Stimulated activated CD8-positive, alpha-beta memory T cell treated with anti-CD3 and anti-CD28 coated beads, Interleukin-12 subunit alpha, Interleukin-12 subunit beta, amount 100 ng/mL, for 24 hours (primary cell): ENCODE results near the gene NEU2.

ENCODE experiments used
- DNase-seq: peaks from one replicate; pipeline ENCODE4 v3.0.0-alpha.2; 2020; ENCODE audit errors: extremely low read depth

NEU2 gene

DNA sequence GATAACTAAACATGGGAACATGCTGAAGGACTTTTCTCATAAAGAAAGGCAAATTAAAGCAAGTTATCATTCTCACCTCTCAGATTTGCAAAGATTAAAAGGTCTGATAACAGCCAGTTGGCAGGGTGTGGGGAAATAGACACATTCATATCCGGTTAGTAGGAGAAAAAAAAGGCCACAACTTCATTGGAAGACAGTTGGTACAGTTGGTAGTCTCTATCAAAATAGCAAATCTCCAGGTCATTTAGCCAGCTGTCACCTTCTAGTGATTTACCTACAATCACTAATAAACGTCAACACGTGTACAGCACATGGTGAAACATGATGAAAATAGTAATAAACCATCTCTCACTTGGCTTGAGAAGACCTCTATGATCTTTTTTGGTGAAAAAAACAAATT is 44.3 kb downstream of the NEU2 start:
- no peak for DNase-seq

DNA sequence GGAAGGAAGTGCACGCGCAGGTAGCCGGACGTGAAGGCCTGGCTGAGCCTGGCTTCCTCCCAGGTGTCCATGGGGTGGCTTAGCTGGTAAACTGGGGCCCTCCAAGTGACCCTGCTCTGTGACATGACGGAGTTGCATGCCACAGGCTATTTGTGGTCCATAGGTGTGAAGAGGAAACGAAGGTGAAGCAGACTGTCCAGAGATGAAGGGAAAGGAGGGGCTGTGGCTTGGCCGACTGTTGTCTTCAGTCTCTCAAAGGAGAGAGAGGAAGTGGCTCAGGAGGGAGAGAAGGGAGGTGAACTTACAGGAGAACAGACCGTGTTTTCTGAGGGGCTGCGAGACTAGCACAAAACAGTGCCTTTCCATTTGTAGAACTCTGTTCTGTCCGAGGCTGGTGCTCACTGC is 47.0 kb downstream of the NEU2 start:
- DNase-seq = no peak

DNA sequence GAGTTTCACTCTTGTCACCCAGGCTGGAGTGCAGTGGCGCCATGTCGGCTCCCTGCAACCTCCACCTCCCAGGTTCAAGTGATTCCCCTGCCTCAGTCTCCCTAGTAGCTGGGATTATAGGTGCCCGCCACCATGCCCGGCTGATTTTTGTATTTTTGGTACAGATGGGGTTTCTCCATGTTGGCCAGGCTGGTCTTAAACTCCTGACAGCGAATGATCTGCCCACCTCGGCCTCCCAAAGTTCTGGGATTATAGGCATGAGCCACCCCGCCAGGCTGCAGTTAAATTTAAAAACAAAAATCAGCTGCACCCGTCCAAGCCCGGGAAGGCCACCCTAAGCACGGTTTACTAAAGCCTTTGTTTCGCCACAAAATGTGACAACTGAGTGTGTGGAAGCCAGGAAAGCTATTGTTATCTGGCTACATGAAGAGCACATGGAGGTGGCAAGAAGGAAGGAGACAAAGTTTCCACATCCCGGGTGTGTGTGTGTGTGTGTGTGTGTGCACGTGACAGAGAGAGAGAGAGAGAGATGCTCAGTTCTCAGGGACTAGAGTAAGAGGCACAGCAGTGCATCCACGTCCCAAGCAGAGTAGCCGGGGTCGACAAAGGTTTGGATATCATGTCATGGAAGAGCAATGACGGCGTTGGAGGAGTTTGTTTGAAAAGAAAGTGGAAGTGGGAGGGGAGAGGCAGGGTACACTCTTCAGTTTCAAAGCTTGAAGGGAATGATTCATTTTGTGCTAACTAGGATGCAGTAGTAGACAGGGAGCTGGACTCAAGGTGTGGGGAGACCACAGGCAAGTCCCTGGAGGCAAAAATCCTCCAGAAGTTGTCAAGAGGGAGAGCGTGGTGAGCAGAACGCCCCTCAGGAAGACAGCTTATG is 47.7 kb downstream of the NEU2 start:
- no peak for DNase-seq

DNA sequence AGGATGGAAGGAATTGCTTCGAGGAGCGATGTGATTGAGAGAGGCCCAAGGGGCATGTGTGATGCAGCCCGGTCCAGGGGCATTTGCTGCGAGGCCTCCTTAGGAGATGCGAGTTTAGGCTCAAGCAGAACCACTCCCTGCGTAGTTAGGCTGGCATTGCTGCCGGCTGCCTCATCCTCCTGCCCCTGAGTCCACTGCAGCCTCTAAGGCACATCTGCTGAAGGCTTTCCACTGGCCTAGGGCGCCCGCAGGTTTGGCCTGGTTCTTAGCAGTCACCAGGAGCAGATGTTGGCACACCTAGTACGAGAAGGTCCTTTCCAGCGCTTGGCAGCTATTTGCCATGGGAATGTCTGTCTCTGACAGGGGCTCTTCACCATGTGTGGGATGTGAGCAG is 48.4 kb downstream of the NEU2 start:
- DNase-seq = no peak

DNA sequence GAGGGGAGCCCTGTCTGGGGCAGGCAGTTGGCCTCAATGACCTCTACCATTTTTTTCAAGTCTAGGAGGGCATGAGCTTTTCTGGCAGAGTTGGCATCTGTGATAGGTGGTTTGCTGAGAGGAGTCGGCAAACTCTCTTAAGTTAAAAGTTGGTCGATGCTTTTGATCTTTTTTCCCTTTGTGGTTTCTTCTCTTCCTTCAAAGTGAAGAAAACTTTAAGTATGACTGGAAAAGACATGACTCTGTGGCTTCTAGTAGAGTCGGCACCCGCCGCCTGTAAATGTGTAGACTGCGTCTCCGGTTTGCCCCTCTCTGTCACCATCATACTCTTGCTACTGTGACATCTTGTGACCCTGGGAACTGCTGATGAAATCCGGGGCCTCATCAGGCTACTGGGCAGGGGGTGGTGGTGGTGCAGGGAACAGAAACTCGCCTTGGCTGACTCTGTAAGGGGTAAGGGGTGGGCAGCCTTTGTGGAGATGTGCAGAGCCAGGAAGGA is 48.8 kb downstream of the NEU2 start:
- DNase-seq = no peak

DNA sequence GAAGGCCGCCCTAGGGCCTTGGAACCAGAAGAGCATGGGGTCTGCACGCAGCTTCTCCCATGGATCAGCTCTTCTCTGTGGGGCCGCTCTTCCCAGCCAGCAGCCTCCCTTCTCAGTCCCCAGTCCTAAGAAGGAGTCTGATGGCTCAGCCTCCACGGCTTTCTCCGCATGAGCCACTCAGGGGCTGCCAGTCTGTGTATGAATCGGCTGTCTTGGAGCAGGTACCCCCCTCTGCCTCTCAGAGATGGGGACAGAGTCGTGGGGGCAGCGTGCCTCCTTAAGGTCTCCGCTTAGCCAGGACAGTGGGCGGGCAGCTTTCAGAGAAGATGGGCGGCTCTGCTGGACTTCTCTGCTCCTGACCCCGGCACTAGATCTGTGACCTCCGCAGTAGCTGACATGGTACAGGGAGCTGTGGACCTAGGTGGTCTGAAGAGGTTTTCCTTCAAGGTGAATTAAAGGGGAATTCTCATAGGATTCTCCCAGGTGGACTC is 49.3 kb downstream of the NEU2 start:
- DNase-seq = no peak

DNA sequence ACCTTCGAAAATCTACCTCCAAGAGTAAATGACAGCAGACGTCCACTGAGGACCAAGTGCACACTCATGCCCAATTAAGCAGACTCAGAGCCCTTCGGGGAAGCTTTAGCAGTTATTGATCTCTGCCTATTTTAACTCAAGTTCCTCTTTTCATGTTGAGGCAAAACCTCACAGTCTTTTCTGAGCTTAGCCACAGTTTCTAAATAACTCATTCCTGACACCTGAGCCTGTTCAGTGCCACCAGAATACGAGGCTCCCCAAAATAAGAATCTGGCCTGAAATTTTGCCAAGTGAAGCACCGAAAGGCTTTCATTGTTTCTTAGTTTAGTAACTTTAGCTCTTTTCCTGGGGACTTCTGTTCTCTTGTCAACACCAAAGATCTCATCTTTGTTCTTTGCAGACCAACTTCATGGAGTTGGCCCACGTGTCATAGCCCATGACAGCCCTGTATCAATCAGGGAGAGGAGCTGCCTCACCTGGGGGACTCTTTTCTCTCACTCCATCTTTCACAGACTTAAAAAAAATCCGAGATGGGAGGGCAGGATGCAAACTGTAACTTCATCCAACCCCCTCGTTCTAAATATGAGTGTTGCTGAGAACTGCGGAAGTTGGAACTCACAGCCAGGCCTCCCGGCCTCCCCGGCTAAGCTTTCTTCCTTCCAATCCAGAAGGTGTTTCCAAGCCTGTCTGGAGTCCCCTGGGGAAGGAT is 49.9 kb downstream of the NEU2 start:
- DNase-seq = no peak

DNA sequence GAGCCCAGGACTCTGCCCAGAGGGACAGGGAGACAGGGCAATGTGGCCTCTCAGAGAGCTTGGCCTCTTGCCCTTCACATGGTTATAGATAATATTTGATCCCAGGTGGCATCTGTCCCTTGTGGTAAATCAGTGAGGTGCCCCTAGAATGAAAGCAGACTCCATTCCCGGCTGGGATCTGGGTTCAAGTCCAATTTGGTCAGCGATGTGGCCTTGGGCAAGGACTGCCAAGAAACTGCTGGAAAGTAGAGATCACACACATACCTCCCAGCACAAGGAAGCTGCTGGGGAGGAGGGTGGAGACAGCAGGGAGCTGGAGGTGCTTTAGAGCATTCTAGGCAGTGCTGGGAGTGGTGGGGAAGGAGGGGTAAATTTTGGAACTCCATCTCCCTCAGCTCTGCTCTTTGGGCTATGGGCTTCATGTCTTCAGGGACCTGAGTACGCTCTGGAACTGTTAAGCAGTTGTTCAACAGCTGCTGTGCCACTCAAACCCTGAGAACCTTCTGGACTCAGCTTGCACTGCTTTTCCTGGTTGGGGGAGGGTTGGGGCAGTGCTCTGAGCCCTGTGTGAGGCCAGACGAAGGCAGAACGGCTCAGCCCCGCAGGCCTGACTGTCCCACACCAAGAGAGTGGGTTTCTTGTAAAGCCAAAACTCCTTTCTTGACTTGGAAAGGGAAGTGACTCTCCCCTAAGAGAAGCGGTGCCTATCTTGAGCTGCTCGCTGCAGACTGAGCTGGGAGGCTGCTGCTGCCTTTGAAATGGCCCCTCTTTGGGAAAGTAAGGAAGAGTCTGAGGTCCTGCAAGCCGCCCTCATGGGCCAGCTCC is 50.7 kb downstream of the NEU2 start:
- no peak for DNase-seq

DNA sequence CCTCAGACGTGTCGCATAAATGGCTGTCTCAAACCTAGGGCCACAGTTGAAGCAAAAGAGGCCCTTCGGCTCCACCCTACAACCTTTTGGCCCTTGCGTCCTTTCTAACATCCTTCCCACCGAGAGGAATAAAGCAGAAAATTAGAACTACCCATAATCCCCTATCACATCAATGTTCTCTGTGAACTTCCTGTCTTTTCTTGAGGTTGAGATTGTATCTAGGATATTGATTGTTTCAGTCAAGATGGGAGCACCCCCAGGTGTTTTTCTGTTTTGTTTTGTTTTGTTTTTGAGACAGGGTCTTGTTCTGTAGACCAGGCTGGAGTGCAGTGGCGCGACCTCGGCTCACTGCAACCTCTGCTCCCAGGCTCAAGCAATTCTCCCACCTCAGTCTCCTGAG is 51.3 kb downstream of the NEU2 start:
- DNase-seq = no peak

DNA sequence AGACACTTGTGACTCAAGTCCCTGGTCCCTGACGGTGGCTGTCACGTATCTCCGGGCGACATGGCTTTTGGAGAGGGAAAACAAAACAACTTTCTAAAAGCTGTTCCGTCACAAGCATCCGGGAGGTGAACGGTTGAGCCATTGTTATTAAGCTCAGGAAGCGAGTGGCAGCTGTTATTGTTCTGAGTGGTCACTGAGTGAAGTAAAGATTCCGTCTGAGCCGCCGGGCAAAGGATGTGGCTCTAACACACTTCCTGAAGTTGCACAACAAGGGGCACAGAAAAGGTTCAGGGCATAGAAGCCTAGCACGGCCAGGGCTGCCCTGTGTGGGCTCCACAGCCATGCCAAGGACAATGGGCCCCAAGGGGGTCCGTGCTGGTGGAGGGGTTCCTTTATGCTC is 52.0 kb downstream of the NEU2 start:
- DNase-seq = no peak
